Spleen (tissue), 7 donors: ENCODE data around the gene PRMT2.

Experiments
- POLR2A ChIP-seq, 3 donors: fragments of 450-650 bp; IDR thresholded peaks; one replicate each; pipeline ENCODE4 v1.5.1; 2017; ENCODE audit warnings: antibody characterized with exemption in 3 of 3, mild to moderate bottlenecking in 1 of 3
- POLR2AphosphoS5 ChIP-seq, 3 donors: sonication (generic); formaldehyde crosslinking; IDR thresholded peaks; one replicate each; pipeline ENCODE4 v1.5.1; 2017; ENCODE audit warnings: antibody characterized with exemption in 3 of 3
- TF ChIP-seq, protein P1 (sequence below), 11 experiments: fragments of 200-600 bp in 7 of 11; fragments of 450-650 bp in 4 of 11; sonication (generic) in 4 of 11; IDR thresholded peaks in 8 of 11; conservative IDR thresholded peaks in 3 of 11; 1 replicate in 7 of 11; 2 replicates in 4 of 11; pipeline versions ENCODE4 v1.4.0 to v1.8.0; 2016 to 2021; ENCODE audit warnings: antibody characterized with exemption in 11 of 11, inconsistent platforms in 4 of 11, mild to moderate bottlenecking in 1 of 11
- donor health status: DM: no; HTN: no; CAD: no; lungs with moderate emphysema.
- donor health status: DM: no; HTN: no; CAD: no.
- donor health status: DM: no; HTN: no; CAD: no.

DNA sequence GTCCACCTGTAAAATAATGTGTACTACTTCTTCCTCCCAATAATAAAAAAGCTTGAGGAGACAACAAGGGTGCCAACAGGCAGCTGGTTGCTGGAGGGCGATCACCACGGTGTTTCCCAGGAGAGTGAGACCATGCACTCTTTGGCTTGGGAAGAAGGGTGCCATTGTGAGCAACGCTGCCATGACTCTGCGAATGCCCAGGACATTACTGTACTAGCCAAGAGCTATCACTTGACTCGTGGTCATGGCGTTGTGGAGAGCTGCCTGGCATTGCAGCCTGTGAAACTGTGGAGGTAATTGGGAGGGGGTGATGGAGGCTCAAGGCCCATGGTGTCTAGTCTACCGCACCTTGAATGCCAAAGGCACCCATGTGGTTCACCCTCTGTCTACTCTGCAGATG, 14.6 kb upstream of the PRMT2 start:
- no peak for TF ChIP-seq POLR2A (IDR thresholded peaks at IDR 0.05)
- TF ChIP-seq, protein P1, sequence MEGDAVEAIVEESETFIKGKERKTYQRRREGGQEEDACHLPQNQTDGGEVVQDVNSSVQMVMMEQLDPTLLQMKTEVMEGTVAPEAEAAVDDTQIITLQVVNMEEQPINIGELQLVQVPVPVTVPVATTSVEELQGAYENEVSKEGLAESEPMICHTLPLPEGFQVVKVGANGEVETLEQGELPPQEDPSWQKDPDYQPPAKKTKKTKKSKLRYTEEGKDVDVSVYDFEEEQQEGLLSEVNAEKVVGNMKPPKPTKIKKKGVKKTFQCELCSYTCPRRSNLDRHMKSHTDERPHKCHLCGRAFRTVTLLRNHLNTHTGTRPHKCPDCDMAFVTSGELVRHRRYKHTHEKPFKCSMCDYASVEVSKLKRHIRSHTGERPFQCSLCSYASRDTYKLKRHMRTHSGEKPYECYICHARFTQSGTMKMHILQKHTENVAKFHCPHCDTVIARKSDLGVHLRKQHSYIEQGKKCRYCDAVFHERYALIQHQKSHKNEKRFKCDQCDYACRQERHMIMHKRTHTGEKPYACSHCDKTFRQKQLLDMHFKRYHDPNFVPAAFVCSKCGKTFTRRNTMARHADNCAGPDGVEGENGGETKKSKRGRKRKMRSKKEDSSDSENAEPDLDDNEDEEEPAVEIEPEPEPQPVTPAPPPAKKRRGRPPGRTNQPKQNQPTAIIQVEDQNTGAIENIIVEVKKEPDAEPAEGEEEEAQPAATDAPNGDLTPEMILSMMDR (IDR thresholded peaks at IDR 0.05 in 8 of 11, conservative IDR thresholded peaks at IDR 0.05 in 3 of 11) = no peak
- no peak for TF ChIP-seq POLR2AphosphoS5 (IDR thresholded peaks at IDR 0.05)
